Hindlimb muscle (tissue), 1 donor: ENCODE data around the gene NDUFC2. TPM values are rescaled to one million over a fixed set of nuclear protein-coding genes. Genes with fewer than 3 reads are reported as not detected.
"Not testable (repeated sequence)": the region's sequence is repeated elsewhere in the genome, so short reads cannot be mapped to it uniquely, and the experiment has no call there.

Experiments
- DNase-seq: peaks from one replicate; pipeline ENCODE4 v3.0.0-alpha.2; 2013
- polyA plus RNA-seq: library from polyadenylated mRNA; unstranded; fragments of 120-200 nt; gene quantifications from one replicate; pipeline ENCODE4 v1.2.1, GENCODE V29; 2013; ENCODE audit not compliant: insufficient read length

NDUFC2 gene
- polyA plus RNA-seq, 1 donor: 156 TPM

DNA sequence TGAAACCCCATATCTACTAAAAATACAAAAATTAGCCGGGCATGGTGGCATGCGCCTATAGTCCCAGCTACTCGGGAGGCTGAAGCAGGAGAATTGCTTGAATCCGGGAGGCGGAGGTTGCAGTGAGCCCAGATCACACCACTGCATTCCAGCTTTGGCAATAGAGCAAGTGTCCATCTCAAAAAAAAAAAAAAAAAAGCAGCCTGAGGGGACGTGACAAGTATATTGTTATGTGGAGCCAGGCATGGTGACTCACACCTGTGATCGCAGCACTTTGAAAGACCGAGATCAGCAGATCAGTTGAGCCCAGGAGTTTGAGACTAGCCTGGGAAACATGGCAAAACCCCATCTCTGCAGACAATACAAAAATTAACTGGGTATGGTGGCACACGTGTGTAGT lies 51.2 kb downstream of the NDUFC2 start:
- not testable (repeated sequence) for DNase-seq

DNA sequence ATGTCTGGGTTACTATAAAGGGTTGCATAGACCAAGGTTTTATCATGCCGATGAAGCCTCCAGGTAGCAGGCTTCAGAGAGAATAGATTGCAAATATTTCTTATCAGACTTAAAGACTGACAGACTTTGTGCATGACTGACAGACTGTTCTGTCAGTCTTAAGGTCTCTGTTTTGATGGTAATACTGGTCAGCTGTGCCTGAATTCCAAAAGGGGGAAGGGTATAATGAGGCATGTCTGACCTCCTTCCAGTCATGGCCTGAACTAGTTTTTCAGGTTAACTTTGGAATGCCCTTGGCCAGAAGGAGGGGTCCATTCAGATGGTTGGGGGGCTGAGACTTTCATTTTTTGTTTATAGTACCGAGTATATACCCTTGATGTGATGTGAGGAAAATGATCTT lies 51.9 kb downstream of the NDUFC2 start:
- DNase-seq: no peak

DNA sequence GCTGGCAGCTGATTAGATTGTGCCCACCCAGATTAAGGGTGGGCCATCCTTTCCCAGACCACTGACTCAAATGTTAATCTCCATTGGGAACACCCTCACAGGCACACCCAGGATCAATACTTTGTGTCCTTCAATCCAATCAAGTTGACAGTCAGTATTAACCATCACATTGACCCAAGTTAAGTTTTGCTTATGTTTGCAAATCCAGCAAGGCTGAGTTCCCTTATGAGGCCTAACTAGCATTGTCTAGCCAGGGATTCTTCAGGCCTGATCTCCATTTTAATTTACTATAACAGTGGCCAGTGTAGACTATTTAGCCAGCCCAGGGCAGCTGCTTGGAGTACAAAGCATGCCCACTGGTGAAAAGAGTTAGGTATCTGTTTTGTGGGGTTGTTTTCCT lies 54.3 kb downstream of the NDUFC2 start:
- DNase-seq: no peak

DNA sequence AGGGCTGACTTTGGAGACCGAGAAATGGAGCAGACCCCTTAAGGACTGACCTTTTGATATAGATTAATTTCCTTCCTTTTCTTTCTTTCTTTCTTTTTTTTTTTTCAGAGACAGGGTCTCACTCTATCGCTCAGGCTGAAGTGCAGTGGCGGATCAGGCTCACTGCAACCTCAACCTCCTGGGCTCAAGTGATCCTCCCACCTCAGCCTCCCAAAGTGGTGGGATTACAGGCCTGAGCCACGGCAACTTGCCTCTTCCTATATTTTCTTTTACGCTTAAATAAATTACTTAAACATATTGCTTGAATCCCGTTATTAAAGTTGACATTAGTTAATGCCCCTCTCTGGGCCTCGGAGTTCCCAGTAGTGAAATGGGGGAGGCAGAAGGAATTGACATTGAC lies 56.2 kb downstream of the NDUFC2 start:
- DNase-seq: no peak

DNA sequence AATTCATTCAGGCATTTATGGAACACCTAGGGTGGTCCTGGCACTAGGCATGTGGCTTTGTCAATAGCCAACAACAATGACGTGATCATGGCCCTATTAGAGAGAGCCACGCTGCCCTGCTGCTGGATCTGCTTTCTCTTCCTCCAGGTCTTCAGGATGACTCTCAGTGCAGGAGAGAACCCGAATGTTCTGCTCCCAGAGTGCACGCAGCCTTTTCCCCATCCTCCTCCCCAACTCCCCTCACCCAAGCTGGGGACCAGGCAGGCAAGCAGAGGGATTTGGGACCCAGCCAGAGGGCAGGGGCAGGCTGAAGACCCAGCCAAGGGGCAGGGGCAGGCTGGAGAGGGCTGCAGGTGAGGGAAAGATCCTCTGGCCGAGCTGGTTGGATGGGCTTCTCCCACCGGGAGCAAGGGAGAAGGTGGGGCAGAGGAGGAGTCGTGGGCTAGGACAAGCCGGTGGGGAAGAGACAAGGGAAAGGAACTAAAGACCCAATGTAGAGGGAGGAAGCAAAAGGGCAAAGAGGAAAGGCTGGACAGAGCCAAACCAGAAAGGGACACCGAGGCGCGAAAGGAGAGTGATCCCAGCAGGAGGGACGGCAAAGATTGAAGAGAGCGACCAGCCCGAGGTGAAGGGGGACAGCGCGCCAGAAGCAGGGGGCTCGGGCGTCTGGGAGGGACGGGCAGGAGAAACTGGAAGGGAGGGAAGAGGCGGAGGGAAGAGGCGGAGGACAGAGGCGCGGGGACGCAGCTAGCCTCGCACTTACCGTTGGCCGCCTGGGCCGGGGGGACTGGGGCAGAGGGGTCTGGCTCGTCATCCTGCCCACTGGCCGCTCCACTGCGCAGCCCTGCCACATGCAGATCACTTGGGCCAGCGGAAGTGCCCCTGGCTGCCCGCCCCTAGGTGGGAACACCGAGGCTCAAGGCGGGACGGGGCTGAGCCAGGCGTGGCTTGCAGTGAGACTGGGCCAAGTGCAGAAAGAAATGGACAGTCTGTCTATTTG lies 57.0 kb downstream of the NDUFC2 start, which contains the start of gene KCTD14:
TSS of gene KCTD14 (minus strand) at position 880 of the 1,000 bp plus-strand sequence. CDS start at position 853, 27 bp downstream.
- no peak for DNase-seq

DNA sequence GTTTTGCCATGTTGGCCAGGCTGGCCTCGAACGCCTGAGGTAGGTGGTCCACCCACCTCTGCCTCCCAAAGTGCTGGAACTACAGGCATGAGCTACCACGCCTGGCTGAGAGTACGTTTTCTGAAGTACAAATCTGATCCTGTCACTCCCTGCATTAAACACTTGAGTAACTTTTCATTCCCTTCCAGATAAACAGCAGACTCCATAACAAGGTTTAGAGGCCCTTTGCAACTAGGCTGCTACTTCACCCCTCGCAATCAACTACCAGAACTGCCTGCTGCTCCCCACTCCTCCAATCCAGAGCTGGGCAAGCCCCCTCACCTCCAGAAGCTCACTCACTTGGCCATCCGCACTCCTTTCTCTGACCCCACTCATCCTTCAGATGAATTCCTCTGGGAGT lies 58.1 kb downstream of the NDUFC2 start:
- no peak for DNase-seq

DNA sequence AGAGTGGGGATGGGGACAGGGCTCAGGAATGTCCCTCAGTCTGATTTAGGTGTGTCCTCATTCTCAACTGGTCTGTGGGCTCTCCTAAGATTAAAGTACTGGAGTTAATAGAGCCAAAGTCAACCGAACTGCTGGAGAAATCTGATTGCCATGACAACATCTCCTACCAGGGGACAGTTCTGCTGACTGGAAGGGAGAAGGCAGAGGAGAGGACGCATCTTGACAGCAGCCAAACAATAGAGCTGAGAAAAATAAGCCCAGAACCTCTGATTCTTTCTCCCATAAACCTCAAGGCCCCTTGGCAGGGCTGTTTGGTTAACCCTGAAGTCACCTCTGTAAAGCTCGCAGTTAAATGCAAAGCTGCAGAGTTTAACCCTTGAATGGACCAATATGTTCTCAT lies 59.4 kb downstream of the NDUFC2 start:
- no peak for DNase-seq

DNA sequence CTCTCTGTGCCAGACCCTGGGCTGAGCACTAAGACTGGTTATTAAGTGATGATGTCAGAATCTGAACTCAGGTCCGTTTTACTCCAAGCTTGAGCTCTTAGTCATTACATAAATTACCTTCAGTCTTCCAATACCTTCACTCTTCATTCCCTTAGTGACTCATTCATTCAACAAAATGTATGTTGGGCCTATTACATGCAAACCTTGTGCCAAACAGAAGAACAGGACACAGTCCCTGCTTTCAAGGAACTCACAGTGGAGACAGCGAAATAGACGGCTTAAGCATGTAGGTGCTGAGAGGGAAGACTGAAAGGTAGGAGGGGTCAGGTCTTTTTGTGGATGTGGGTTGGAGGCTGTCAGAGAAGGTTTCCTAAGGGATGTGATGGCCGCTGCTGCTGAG lies 59.9 kb downstream of the NDUFC2 start:
- DNase-seq: no peak

Other genes starting within 250 kb of the NDUFC2 start
- 26.8 TPM for gene INTS4, start 85.2 kb downstream of the NDUFC2 start, polyA plus RNA-seq
- gene KCTD14, start 56.6 kb downstream of the NDUFC2 start, polyA plus RNA-seq: 1.2 TPM
- gene THRSP, start 16.0 kb downstream of the NDUFC2 start, polyA plus RNA-seq: 1.2 TPM
- gene ALG8, start 59.8 kb upstream of the NDUFC2 start, polyA plus RNA-seq: 23.8 TPM
- gene KCTD21, start 108.8 kb upstream of the NDUFC2 start, polyA plus RNA-seq: 8.2 TPM
- gene USP35, start 109.1 kb upstream of the NDUFC2 start, polyA plus RNA-seq: 4.1 TPM